HG03460 (cell line): ENCODE measurements around the gene ATP2B3.

Source experiments
- ATAC-seq: cut with Tn5 transposase; IDR thresholded peaks from one replicate; pipeline ENCODE4 v1.9.1; 2021; ENCODE audit not compliant: unreplicated experiment

Gene ATP2B3

DNA sequence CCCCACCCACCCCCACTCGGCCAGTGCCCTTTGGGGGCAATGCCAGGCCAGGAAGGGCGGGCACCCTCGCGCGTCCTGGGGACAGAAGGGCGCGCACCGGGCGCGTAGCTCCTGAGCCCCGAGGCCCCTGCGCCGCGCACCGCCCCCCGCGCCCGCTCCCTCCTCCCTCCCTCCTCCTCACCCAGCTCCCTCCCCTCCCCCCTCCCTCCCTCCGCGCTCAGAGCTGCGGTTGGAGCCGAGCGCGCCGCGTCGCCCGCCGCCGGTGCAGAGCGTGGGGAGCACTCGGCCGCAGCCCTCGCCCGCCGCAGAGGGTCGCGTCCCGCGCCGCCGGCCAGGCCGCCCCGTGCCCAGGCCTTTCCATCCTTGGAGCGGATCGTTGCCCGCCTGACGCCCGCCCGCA lies at the start of gene ATP2B3:
Gene ATP2B3, plus strand, starts transcription at position 220 of the 400 bp plus-strand sequence. CDS start 18,606 bp downstream, outside the sequence.
- no peak for ATAC-seq

GRCh38 chrX:153468008-153468580 lies 49.3 kb upstream of the ATP2B3 start:
- no peak for ATAC-seq

- ATAC-seq, result peak; percentile 44
These were observed 47.5 kb upstream of the ATP2B3 start for GRCh38 chrX:153469811-153470410.

GRCh38 chrX:153470411-153471363 lies 46.8 kb upstream of the ATP2B3 start, which contains the start of gene HAUS7:
TSS of gene HAUS7 (minus strand) at chrX:153470576. CDS start at chrX:153470557, 19 bp downstream.
- peak; percentile 83 for ATAC-seq

GRCh38 chrX:153471663-153472280 lies 45.7 kb upstream of the ATP2B3 start:
- no peak for ATAC-seq

DNA sequence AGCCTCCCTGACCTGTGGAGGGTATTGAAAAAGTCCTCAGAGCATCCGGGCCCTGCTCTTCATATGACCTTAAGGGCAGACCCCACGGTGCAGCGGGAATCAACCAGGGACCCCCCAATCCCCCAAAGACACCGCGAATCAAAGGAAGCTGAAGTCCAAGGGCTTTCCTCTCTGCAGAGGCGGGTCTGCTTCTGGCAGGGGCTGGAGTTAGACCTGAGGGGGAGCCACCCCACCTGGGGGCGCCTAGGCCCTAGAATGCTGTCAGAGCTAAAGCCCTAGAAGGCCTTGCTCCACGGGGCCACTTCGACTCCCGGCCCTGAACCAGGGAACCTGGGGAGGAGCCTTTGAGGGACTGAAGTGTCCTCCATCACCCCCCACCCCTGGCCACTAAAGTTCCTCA lies 44.3 kb upstream of the ATP2B3 start:
- no peak for ATAC-seq

GRCh38 chrX:153474266-153474665 lies 43.2 kb upstream of the ATP2B3 start:
- ATAC-seq, result no peak

DNA sequence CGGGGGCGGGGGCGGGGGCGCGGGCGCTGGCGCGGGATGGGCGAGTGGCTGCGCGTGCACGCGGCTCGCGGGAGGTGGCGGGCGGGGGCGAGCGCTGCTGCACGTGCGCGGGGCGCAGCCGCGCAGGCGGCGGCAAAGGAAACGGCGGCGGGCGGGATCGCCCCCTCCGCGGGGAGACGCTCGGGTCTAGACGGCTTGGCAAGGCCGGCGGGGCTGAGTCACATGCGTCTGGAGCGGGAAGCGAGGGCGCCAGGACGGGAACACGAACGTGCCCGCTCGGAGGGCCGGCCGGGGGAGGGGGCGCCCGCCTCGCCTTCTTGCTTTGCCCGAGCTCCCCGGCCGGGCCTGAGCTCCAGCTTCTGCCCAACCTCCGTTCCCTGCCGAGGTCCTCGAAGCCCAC lies 42.7 kb upstream of the ATP2B3 start:
- no peak for ATAC-seq

GRCh38 chrX:153475271-153475670 lies 42.2 kb upstream of the ATP2B3 start:
- no peak for ATAC-seq

GRCh38 chrX:153475751-153476281 lies 41.6 kb upstream of the ATP2B3 start:
- no peak for ATAC-seq

DNA sequence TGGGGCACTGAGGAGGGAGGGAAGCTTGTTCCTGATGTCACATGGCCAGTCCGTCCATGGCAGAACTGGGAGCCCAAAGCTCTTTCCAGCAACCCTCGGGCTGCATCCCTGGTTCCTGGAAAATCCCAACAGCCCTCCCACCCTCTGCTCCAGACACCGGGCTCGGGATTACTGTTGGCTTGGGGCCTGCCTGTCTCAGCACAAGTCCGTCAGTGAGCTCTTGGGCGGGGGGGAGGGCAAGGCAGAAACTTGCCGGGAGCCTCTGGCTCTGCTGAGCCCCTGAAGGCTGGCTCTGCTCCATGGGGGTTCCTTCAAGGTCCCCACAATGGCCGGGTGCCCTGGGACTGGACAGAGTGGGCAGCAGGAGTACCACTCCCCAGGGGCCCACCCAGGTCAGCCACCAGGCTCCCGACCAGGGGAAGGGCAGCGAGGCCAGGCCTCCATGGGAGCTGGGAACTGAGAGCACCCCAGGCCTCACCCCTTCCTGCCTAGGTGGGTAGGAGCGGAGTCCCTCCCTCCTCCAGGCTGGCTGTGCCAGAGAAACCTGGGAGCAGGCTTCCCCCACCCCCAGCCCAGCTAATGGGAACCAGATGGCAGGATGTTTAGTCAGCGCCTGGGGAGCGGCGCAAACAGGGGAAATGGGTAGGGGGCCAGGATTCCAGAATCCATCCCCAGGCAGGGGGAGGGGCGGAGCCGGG lies 40.6 kb upstream of the ATP2B3 start:
- ATAC-seq, result no peak

- no peak for ATAC-seq
These were observed 40.0 kb upstream of the ATP2B3 start for GRCh38 chrX:153477364-153477857.

- no peak for ATAC-seq
These were observed 39.5 kb upstream of the ATP2B3 start for GRCh38 chrX:153477901-153478300.

GRCh38 chrX:153478746-153479145 lies 38.7 kb upstream of the ATP2B3 start:
- ATAC-seq, result no peak

GRCh38 chrX:153481043-153481442 lies 36.4 kb upstream of the ATP2B3 start:
- no peak for ATAC-seq

- no peak for ATAC-seq
These were observed 34.9 kb upstream of the ATP2B3 start for GRCh38 chrX:153482376-153483015.

DNA sequence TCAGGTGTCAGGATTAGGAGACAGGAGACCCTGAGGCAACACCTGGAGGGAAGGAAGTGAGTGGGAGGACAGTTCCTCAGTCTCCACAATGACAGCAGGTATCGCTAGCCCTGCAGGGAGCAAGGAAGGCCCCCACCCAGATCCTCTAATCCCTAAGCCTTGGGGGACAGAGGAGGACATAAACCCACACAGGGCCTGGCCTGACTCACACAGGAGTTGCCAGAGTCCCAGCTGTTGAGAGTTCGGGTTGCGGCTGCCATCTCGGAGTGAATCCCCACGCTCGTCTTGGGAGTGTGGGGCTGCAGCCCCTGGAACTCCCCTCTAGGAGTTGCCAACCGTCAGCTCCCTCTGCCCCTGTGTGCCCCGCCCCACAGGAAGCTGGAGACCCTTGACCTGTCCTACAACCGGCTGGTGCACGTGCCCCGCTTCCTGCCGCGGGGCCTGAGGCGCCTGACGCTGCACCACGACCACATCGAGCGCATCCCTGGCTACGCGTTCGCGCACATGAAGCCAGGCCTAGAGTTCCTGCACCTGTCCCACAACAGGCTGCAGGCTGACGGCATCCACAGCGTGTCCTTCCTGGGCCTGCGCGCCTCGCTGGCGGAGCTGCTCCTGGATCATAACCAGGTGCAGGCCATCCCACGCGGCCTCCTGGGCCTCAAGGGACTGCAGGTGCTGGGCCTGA lies 31.9 kb upstream of the ATP2B3 start:
- no peak for ATAC-seq

DNA sequence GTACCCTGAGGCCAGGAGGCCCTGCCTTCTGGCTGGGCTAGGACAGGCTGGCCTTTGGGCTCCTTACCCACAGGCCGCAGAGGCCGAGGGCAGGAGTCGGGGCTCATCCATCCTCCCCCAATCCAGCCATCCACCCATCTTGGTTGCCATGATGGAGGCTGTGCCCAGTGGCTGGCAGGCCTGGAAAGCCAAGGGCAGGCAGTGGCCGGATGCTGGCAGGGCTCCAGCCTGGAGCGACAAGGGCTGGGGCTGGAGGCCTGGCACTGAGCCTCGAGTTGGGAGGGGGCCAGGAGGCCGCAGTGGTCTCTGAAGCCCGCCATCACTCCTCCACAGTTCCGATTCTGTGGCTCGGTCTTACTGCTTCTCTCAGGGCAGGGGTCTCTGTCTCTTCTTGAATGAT lies 31.3 kb upstream of the ATP2B3 start:
- no peak for ATAC-seq

DNA sequence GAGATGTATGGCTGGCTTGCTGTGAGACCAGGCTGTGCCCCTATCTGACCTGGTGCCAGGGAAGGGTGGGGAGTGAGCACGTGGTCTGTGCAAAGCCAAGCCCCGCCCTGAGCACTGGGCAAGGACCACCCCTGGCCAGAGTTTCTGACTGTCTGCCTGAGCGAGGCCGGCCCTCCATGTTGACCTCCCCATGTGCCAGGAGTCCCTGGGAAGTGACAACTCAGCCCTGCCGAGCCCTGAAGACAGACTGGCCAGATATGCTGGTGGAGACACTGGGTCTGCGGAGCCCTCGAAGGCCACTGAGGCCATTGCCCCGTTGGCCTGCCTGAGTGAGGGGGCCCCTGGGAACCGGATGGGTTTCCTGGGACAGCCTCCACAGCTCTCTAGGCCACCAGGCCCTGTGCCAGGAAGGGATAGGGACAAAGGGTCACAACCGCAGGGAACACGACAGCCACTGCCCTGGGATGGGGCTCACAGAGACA lies 29.8 kb upstream of the ATP2B3 start:
- no peak for ATAC-seq
